Suppressor macrophage (primary cell): ENCODE measurements around the gene AKT1S1.
"Not testable (repeated sequence)": the region's sequence is repeated elsewhere in the genome, so short reads cannot be mapped to it uniquely, and the experiment has no call there.

Source experiments
- DNase-seq, 4 experiments: peaks; one replicate each; pipeline ENCODE4 v3.0.0-alpha.2; 2020 to 2022

The AKT1S1 gene

DNA sequence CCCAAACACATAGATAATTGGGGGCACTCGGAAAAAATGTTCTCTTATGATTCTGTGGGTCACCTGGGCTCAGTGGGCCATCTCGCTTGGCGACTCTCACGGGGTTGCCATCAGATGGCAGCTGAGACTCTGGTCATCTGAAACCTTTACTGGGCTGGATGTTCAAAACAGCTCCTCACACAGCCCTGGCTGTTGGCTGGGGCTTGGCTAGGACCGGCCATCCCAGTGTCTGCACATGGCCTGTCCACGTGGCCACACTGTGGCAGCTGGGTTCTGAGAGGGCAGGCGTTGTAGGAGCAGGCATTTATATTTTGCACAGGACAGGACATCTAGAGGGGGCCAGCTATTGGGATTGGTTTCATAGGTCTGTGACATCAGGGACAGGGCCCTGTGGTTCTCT, 43.6 kb downstream of the AKT1S1 start:
- no peak for DNase-seq

DNA sequence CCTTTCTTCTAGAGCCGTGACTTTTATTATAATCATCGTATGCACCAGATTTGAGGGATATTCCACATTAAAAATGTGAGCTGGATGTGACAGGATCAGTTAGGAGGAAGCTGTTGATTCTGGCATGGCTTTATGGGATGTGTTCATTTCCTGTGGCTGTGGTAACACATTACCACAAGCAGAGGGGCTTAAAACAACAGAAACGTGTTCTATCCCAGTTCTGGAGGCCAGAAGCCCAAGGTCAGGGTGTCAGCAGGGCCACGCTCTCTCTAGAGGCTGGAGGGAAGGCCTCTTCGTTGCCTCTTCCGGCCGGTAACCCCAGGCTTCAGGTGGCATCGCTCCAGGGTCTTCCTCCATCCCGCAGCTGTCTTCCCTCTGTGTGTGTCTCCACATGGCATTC, 44.6 kb downstream of the AKT1S1 start:
- DNase-seq = peak in 2 of 4 experiments; percentile 29 to 41

DNA sequence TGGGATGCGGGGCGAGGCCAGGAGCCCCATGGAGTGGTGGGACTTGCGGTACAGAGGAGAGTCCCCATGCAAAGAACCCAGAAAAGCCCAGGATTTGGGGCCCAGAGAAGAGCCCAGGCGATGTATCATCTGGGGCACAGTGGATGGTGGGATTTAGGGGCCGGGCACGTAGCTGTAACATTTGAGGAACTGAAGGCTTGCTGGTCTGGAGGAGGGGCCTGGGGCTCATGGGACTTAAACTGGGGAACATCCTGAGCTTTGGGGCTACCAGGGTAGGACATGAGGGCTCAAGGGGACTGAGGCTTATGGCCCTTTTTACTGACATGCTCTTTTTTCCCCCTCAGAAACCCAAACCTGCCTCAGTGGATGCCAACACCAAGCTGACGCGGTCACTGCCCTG, 45.6 kb downstream of the AKT1S1 start:
- DNase-seq = no peak

DNA sequence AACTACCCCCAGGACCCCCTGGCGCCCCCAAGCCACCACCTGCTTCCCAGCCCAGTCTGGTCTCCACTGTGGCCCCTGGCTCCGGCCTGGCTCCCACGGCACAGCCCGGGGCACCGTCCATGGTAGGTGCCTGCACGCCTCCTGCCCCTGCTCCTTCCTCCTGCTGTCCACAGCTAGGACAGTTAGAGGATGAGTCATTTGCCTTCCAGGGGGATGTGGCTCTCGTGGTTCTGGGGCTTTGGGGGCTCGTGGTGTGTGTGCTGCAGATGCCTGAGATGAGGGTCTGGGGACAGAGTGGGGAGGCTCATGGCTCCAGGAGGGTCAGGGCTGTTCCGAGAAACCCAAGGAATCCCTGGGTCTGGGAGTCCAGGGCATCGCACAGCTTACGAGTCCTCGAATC, 46.4 kb downstream of the AKT1S1 start:
- DNase-seq = no peak

DNA sequence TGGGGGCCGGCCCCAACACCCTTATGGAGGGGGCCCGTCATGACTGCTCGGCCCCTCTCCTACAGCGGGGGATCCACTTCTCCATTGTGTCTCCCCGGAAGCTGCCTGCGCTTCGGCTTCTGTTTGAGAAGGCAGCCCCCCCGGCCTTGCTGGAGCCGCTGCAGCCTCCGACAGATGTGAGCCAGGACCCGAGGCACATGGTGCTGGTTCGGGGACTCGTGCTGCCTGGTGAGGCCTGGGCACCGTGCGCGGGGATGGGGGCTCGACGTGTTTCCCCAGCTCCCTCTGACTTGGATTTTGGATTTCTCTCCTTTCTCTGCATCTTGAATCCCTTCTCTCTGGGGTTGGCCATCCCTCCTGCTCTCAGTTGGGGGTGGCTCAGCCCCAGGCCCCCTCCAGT, 47.4 kb downstream of the AKT1S1 start:
- no peak for DNase-seq

DNA sequence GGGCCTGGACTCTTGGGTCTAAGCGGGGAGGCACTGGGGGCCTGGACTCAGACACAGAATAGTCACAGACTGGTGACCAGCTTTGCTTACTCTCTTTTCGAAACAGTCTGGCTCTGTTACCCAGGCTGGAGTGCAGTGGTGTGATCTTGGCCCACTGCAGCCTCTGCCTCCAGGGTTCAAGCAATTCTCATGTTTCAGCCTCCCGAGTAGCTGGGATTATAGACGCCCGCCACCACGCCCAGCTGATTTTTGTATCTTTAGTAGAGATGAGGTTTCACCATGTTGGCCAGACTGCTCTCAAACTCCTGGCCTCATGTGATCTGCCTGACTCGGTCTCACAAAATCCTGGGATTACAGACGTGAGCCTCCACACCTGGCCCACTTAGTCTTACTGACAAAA, 48.0 kb downstream of the AKT1S1 start:
- DNase-seq = no peak

DNA sequence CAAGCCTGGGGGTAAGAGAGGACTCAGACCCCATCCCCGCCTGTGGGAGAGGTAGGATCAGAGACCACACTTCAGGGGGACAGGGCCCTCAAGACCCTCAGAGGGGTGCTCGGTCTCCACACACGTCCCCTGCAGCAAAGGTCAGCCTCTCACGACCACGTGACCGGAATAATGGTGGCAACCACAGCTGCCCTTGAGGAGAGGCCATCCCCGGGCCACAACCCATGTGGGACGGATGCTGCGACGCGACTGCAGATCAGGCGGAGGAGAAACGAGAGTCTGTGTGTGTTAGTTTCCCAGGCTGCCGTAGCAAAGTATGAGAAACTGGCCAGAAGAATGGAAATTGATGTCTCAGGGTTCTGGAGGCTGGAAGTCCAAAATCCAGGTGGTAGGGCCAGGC, 50.1 kb downstream of the AKT1S1 start:
- DNase-seq = no peak

DNA sequence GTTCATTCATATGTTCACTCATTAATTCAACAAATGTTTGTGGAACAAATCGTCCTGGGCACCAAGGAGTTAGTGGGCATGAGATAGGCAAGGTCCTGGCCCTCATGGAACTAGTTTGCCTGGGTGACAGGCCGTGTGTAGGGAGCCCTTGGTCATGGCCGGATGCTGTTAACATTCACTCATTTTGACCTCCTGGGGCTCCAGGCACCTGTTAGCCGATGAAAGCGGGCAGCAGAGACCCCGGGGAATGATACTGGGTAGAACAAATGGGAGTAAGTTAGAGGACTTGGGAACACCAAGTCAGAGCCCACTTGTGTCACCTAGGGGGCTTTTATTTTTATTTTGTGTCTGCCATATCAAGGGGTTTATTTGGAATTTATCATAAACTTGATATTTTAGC, 52.5 kb downstream of the AKT1S1 start:
- DNase-seq = no peak

DNA sequence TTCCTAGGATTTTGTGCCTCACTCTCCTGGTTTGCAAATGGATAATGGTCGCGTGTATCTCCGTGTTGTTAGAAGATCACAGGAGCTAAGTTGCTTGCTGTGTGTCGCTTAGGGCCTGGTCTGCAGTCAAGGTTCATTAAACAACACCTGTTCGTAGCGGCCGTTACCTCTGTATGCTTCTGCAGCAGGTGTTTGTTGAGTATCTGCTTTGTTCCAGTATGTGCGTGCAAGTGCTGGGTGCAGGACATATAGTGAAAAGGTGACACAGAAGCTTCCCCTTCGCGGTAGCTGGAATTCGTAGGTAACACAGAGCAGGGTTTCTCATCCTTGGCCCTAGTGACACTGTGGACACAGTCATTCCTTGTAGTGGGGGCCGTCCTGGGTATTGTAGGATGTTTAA, 53.7 kb downstream of the AKT1S1 start:
- no peak for DNase-seq

DNA sequence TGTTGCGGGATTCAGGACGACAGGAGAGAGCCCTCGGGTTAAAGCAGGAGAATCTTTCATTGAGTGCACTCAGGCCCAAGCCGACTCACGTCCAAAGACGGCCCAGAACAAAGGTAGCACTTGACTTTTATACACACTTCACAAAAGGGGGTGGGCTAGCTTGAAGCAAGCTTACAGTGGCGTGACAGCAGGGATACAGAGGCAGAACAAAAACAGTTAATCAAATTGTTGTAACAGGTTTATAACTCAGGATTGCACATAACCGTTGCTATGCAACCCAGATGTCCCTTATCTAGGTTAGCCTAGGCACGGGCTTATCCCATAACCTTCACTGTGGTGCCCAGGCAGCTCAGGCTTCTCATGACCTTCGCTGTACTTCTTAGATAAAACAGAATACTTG, 57.0 kb downstream of the AKT1S1 start:
- no peak for DNase-seq

DNA sequence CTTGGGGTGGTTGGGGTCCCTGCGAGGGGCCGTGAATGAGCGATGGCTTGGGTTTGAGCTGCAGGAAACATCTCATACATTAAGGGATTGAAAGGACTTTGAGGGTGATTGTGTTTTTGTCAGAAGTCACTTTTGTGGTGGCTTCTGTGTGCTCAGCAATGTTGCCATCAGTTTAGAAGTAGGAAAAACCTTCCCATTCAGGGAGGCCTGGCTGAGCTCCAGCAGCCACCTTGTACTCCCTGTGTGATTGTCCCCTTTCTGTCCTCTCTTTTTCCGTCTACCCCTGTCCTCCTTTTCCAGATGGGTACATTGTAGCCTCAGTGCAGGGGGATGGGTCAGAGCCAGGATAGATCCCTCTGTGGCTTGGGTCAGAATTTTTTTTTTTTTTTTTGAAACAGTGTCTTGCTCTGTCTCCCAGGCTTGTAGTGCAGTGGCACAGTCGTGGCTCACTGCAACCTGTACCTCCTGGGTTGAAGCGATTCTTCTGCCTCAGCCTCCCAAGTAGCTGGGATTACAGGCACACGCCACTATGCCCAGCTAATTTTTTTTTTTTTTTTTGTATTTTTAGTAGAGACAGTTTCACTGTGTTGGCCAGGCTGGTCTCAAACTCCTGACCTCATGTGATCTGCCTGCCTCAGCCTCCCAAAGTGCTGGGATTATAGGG, 57.6 kb downstream of the AKT1S1 start:
- not testable (repeated sequence) for DNase-seq
